ENCODE data around the gene EPYC.

Gene EPYC

DNA sequence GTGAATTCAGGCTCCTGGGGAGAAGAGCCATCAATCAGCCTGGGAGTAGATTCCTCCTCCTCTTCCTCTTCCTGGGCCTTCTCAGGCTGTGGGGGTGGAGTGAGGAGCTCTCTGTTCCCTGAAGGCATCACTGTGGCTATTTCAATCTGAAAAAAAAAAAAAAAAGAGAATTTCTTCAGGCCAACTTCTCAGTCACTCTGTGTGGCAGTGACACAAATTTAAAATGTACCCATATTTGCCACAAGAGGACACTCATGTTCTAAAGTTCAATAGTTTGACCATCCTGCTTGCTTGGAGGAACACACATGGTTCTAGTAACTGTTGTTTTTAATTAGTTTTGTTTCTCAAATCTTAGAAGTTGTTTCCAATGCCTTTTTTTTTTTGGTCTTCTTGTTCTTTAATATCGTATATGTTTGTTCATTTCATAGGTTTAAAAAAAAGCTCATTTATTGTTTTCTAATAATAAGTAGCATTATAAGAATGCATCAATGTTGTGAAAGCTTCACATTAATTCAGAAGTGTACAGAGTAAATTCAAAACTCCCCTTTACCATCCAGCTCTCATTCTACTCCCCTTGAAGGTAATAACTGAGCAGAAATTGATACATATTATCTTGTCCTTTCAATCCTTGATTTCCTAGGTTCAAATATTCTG is 26.5 kb downstream of the EPYC start:
- Histone ChIP-seq H3K36me3 (no peaks in the 10 kb centered on the region), H3K9me3 (no peaks in the 10 kb centered on the region), H3K27me3 (no peaks in the 10 kb centered on the region), H3K4me1 (0 out of 2 replicates have a peak, but pooled peaks cover 3% of the 10 kb centered on the region), H3K4me3 (ENCODE audit: low read depth, low read length) (no peak overlapping the region)
- TF ChIP-seq, protein P1, sequence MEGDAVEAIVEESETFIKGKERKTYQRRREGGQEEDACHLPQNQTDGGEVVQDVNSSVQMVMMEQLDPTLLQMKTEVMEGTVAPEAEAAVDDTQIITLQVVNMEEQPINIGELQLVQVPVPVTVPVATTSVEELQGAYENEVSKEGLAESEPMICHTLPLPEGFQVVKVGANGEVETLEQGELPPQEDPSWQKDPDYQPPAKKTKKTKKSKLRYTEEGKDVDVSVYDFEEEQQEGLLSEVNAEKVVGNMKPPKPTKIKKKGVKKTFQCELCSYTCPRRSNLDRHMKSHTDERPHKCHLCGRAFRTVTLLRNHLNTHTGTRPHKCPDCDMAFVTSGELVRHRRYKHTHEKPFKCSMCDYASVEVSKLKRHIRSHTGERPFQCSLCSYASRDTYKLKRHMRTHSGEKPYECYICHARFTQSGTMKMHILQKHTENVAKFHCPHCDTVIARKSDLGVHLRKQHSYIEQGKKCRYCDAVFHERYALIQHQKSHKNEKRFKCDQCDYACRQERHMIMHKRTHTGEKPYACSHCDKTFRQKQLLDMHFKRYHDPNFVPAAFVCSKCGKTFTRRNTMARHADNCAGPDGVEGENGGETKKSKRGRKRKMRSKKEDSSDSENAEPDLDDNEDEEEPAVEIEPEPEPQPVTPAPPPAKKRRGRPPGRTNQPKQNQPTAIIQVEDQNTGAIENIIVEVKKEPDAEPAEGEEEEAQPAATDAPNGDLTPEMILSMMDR (IDR thresholded peaks at IDR 0.05; ENCODE audit: low read depth, low read length) = peak; percentile 80
- no peak for DNase-seq

DNA sequence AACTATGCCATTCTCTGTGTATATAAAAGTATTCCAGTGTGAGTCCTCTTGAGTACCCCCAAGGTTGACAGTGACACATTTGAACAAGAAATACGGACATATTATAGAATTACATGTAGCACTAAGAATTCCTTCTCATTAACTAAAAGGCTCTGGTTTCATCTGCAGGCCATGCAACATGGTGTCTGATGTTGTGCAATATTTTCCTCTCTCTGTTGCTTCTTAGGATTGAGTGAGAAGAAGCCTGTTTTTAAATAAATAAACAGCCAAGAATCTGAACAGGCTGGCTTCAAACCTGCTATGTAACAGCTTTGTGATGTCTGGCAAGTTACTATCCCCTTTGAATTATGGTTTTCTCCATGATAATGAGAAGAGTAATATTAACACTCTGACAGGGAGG is 27.5 kb downstream of the EPYC start:
- Histone ChIP-seq H3K36me3 (no peaks in the 10 kb centered on the region), H3K4me3 (ENCODE audit: low read depth, low read length) (no peak overlapping the region), H3K27me3 (no peaks in the 10 kb centered on the region), H3K9me3 (no peaks in the 10 kb centered on the region), H3K4me1 (0 out of 2 replicates have a peak, but pooled peaks cover 3% of the 10 kb centered on the region)
- no peak for DNase-seq
- TF ChIP-seq, protein P1 (IDR thresholded peaks at IDR 0.05; ENCODE audit: low read depth, low read length) = no peak

DNA sequence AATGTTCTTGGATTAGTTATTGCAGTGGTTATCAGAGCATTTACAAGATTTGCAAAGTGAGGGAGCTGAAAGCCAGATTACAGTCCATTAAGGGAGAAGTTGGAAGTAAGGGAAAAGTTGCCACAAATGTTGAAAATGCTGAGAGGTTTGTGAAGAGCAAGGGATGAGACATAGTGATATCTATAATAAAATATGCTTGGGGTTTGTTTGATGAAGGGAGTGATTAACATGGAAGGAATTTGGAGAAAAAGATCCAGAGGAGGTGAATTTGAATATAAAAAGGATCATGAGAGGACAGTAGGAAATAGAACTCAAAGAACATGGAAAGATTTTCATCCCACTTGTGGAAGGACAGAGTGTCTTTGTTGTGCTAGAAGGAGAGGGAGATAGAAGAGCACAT is 30.5 kb downstream of the EPYC start:
- Histone ChIP-seq H3K4me1 (0 out of 2 replicates have a peak, but pooled peaks cover 3% of the 10 kb centered on the region), H3K9me3 (no peaks in the 10 kb centered on the region), H3K4me3 (ENCODE audit: low read depth, low read length) (no peak overlapping the region), H3K36me3 (no peaks in the 10 kb centered on the region), H3K27me3 (no peaks in the 10 kb centered on the region)
- no peak for DNase-seq
- TF ChIP-seq, protein P1 (IDR thresholded peaks at IDR 0.05; ENCODE audit: low read depth, low read length) = no peak

DNA sequence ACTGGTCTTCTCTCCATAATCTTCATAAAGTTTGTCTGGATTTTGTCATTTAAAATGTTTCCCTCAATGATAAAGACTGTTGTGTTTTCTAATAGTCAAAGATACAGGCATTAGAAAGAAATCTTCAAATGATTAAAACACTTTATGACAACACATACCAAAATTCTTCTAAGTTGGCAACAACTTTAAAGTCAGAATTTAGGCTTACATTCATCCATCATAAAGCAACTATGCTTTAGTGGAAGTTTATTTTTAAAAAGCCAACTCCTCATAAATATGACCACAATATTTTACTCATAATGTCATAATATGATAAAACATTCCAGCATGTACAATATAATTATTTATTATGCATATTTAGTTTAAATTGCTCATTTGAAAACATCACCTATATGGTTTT is 32.5 kb downstream of the EPYC start:
- no peaks in the 10 kb centered on the region for H3K36me3 ChIP-seq
- TF ChIP-seq, protein P1 (IDR thresholded peaks at IDR 0.05; ENCODE audit: low read depth, low read length) = no peak
- no peaks in the 10 kb centered on the region for H3K4me1 ChIP-seq
- no peaks in the 10 kb centered on the region for H3K27me3 ChIP-seq
- DNase-seq = no peak
- no peak overlapping the region for H3K4me3 ChIP-seq (ENCODE audit: low read depth, low read length)
- no peaks in the 10 kb centered on the region for H3K9me3 ChIP-seq

DNA sequence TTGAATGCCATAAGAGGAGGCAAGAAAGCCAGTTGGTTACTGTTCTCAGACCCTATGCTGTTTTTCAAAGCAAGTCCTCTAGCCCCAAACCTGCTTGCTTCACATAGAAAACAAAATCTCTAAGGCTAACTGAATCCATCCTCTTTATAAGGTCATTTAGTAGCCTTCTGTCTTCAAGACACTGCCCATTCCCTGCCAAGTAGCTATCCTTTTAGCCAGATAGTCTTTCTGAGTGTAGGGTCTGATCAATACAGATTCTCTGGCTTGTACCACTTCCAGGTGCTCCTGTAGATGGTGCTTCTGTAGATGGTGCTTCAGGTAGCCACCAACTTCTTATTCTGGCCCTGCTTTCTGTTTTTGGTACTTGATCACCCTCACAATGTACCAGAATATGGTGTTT is 33.9 kb downstream of the EPYC start:
- Histone ChIP-seq H3K27me3 (no peaks in the 10 kb centered on the region), H3K4me3 (ENCODE audit: low read depth, low read length) (no peak overlapping the region), H3K4me1 (no peaks in the 10 kb centered on the region), H3K9me3 (no peaks in the 10 kb centered on the region), H3K36me3 (no peaks in the 10 kb centered on the region)
- DNase-seq = no peak
- TF ChIP-seq, protein P1 (IDR thresholded peaks at IDR 0.05; ENCODE audit: low read depth, low read length) = no peak

DNA sequence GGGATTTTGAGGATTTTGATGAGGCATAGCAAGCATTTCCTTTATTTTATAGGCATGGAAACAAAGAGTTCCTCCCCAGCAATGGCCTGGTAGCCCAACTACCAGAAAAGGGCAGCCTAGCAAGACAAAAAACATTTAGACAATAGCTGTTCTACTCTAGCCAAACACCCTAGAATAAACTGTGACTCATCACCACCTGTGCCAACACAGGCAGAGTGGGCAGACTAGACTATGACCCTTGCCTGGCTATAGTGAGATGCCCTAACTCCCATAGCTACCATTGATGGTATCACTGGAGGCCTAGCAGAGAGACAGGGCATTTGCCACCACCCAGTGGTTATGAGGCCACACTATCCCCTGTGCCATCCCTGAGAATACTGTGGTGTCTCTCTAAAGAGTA is 34.3 kb downstream of the EPYC start:
- DNase-seq = no peak
- Histone ChIP-seq H3K4me3 (ENCODE audit: low read depth, low read length) (no peak overlapping the region), H3K4me1 (no peaks in the 10 kb centered on the region), H3K27me3 (no peaks in the 10 kb centered on the region), H3K9me3 (no peaks in the 10 kb centered on the region), H3K36me3 (no peaks in the 10 kb centered on the region)
- TF ChIP-seq, protein P1 (IDR thresholded peaks at IDR 0.05; ENCODE audit: low read depth, low read length) = no peak
